ENCODE data around the gene ZYG11B. TPM values are rescaled to one million over a fixed set of nuclear protein-coding genes. Genes with fewer than 3 reads are reported as not detected.
A peak's percentile ranks its signal among the peaks of the same experiment; 100 is the strongest.
"Not testable (repeated sequence)": the region's sequence is repeated elsewhere in the genome, so short reads cannot be mapped to it uniquely, and the experiment has no call there.

The ZYG11B gene
- polyA plus RNA-seq, 1 donor = 13.1 TPM

DNA sequence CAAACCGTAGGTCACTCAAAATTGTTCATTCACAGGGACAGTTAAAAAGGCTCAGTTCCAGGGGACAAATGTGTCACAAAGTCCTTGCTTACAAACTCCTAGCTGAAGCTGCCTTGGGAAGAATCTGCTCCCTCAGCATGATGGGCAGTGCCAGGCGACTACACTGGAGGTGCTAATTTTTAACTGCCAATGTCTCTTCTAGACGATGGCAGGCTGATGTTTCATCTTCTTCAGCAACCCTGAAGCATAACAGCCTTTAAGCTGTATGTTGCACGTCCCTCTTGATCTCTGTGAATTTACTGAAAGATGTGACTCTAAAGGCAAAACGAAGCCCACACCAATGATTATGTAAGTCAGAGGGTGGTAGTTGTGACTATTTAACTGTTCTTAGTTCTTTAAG is 39.4 kb upstream of the ZYG11B start:
- H3K36me3 ChIP-seq (ENCODE audit: control insufficient read depth, insufficient read depth, low read length) = peaks cover 31% of the 10 kb centered on the region
- H3K4me1 ChIP-seq (ENCODE audit: control insufficient read depth, insufficient read depth, low read length) = no peaks in the 10 kb centered on the region
- WGBS (ENCODE audit: insufficient coverage, low lambda C conversion rate) = 100% methylated on average over 2 of the region's 5 CpGs
- H3K27me3 ChIP-seq (ENCODE audit: control insufficient read depth, insufficient read depth, low read length) = no peaks in the 10 kb centered on the region
- no peak for DNase-seq
- peaks cover 5% of the 10 kb centered on the region for H3K9me3 ChIP-seq (ENCODE audit: control insufficient read depth, low read depth, low read length)
- no peak overlapping the region for H3K27ac ChIP-seq (ENCODE audit: low read length)
- H3K4me3 ChIP-seq (ENCODE audit: low read length) = no peak overlapping the region

DNA sequence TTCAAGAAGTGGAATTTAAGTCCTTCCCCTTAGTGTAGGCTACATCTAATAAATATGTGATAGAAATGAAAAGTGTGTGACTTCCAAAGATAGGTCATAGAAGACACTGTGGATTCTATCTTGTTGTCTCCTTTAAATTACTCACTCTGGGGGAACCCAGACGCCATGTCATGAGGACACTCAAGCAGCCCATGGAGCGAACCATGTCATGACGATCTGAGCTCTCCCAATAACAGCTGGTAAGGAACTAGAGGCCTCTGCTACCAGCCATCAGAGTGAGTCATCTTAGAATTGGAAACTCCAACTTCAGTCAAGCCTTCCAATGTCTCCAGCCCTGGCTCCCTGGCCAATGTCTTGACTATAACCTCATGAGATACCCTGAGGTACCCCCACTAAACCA is 34.4 kb upstream of the ZYG11B start:
- DNase-seq = no peak
- H3K4me1 ChIP-seq (ENCODE audit: control insufficient read depth, insufficient read depth, low read length) = no peaks in the 10 kb centered on the region
- H3K9me3 ChIP-seq (ENCODE audit: control insufficient read depth, low read depth, low read length) = no peaks in the 10 kb centered on the region
- no peak overlapping the region for H3K27ac ChIP-seq (ENCODE audit: low read length)
- peaks cover 44% of the 10 kb centered on the region for H3K36me3 ChIP-seq (ENCODE audit: control insufficient read depth, insufficient read depth, low read length)
- no CpG with 5 or more reads among the region's 3 CpGs for WGBS (ENCODE audit: insufficient coverage, low lambda C conversion rate)
- H3K27me3 ChIP-seq (ENCODE audit: control insufficient read depth, insufficient read depth, low read length) = no peaks in the 10 kb centered on the region
- H3K4me3 ChIP-seq (ENCODE audit: low read length) = no peak overlapping the region

DNA sequence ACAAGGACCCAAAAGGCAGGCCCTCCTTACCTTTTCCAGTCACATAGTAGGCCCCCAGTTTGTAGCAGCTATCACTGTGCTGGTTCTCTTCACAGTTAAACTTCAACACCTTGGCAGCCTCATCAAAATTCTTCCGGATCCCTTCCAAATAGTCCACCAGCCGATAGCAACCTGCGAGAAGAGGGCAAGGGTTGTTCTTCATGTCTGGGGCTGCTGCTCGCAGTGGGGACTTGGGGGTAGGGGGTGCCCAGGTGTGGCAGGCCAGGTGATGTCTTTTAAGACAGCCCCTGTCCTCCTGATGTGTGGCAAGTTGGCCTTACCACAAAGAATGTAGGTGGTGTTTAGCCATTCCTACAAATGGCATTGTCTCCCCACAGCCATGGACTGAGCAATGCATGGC is 33.6 kb upstream of the ZYG11B start:
- Histone ChIP-seq H3K4me3 (ENCODE audit: low read length) (no peak overlapping the region), H3K27me3 (ENCODE audit: control insufficient read depth, insufficient read depth, low read length) (no peaks in the 10 kb centered on the region), H3K36me3 (ENCODE audit: control insufficient read depth, insufficient read depth, low read length) (peaks cover 35% of the 10 kb centered on the region), H3K9me3 (ENCODE audit: control insufficient read depth, low read depth, low read length) (no peaks in the 10 kb centered on the region), H3K4me1 (ENCODE audit: control insufficient read depth, insufficient read depth, low read length) (no peaks in the 10 kb centered on the region), H3K27ac (ENCODE audit: low read length) (no peak overlapping the region)
- WGBS (ENCODE audit: insufficient coverage, low lambda C conversion rate) = no CpG with 5 or more reads among the region's 4 CpGs
- DNase-seq = no peak

GRCh38 chr1:52693351-52693750 is 32.9 kb upstream of the ZYG11B start:
- not testable (repeated sequence) for H3K4me1 ChIP-seq (ENCODE audit: control insufficient read depth, insufficient read depth, low read length); H3K4me3 ChIP-seq (ENCODE audit: low read length); H3K9me3 ChIP-seq (ENCODE audit: control insufficient read depth, low read depth, low read length); DNase-seq; H3K27me3 ChIP-seq (ENCODE audit: control insufficient read depth, insufficient read depth, low read length); H3K27ac ChIP-seq (ENCODE audit: low read length)
- whole genome bisulfite sequencing (ENCODE audit: insufficient coverage, low lambda C conversion rate) = no CpG with 5 or more reads among the region's 10 CpGs
- H3K36me3 ChIP-seq (ENCODE audit: control insufficient read depth, insufficient read depth, low read length) = peaks cover 29% of the 10 kb centered on the region

DNA sequence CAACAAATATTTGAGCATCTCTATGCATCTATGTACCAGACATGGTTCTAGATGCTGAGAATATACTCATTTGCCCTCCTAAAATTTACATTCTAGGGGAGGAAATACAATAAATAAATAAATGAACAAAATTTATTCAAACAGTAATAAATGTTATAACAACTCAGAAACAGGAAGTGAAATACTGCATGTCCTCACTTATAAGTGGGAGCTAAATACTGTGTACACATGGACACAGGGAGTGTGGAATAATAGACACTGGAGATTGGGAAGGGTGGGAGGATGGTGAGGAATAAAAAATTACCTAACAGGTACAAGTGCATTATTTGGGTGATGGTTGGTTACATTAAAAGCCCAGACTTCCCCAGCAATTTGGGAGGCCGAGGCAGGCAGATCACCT is 32.4 kb upstream of the ZYG11B start:
- Histone ChIP-seq H3K4me3 (ENCODE audit: low read length) (no peak overlapping the region), H3K27ac (ENCODE audit: low read length) (no peak overlapping the region), H3K9me3 (ENCODE audit: control insufficient read depth, low read depth, low read length) (no peaks in the 10 kb centered on the region), H3K27me3 (ENCODE audit: control insufficient read depth, insufficient read depth, low read length) (no peaks in the 10 kb centered on the region), H3K4me1 (ENCODE audit: control insufficient read depth, insufficient read depth, low read length) (no peaks in the 10 kb centered on the region), H3K36me3 (ENCODE audit: control insufficient read depth, insufficient read depth, low read length) (peaks cover 26% of the 10 kb centered on the region)
- DNase-seq = no peak
- WGBS (ENCODE audit: insufficient coverage, low lambda C conversion rate) = no CpG with 5 or more reads among the region's 1 CpG

- Histone ChIP-seq H3K27ac (ENCODE audit: low read length) (no peak overlapping the region), H3K4me3 (ENCODE audit: low read length) (no peak overlapping the region)
- 100% methylated on average over 4 of the region's 7 CpGs for whole genome bisulfite sequencing (ENCODE audit: insufficient coverage, low lambda C conversion rate)
Measured at GRCh38 chr1:52695627-52696026, 30.6 kb upstream of the ZYG11B start.

GRCh38 chr1:52697795-52698674 is 28.2 kb upstream of the ZYG11B start, which contains the start of gene COA7:
Gene COA7 (minus strand): TSS chr1:52698347. CDS start chr1:52698326, 21 bp downstream.
- Histone ChIP-seq H3K36me3 (ENCODE audit: control insufficient read depth, insufficient read depth, low read length) (peaks cover 4% of the 10 kb centered on the region), H3K27me3 (ENCODE audit: control insufficient read depth, insufficient read depth, low read length) (no peaks in the 10 kb centered on the region), H3K4me3 (ENCODE audit: low read length) (peak within 1 kb of the TSS; percentile 92), H3K4me1 (ENCODE audit: control insufficient read depth, insufficient read depth, low read length) (no peaks in the 10 kb centered on the region), H3K27ac (ENCODE audit: low read length) (peak within 1 kb of the TSS; percentile 91), H3K9me3 (ENCODE audit: control insufficient read depth, low read depth, low read length) (no peaks in the 10 kb centered on the region)
- WGBS (ENCODE audit: insufficient coverage, low lambda C conversion rate) = 0% methylated on average over 1 of the region's 68 CpGs
- peak; percentile 83 to 93 for DNase-seq

More at GRCh38 chr1:52695627-52696026, 30.6 kb upstream of the ZYG11B start:
- DNase-seq = no peak
- H3K27me3 ChIP-seq (ENCODE audit: control insufficient read depth, insufficient read depth, low read length) = no peaks in the 10 kb centered on the region
- H3K9me3 ChIP-seq (ENCODE audit: control insufficient read depth, low read depth, low read length) = no peaks in the 10 kb centered on the region
- H3K36me3 ChIP-seq (ENCODE audit: control insufficient read depth, insufficient read depth, low read length) = peaks cover 23% of the 10 kb centered on the region
- no peaks in the 10 kb centered on the region for H3K4me1 ChIP-seq (ENCODE audit: control insufficient read depth, insufficient read depth, low read length)

DNA sequence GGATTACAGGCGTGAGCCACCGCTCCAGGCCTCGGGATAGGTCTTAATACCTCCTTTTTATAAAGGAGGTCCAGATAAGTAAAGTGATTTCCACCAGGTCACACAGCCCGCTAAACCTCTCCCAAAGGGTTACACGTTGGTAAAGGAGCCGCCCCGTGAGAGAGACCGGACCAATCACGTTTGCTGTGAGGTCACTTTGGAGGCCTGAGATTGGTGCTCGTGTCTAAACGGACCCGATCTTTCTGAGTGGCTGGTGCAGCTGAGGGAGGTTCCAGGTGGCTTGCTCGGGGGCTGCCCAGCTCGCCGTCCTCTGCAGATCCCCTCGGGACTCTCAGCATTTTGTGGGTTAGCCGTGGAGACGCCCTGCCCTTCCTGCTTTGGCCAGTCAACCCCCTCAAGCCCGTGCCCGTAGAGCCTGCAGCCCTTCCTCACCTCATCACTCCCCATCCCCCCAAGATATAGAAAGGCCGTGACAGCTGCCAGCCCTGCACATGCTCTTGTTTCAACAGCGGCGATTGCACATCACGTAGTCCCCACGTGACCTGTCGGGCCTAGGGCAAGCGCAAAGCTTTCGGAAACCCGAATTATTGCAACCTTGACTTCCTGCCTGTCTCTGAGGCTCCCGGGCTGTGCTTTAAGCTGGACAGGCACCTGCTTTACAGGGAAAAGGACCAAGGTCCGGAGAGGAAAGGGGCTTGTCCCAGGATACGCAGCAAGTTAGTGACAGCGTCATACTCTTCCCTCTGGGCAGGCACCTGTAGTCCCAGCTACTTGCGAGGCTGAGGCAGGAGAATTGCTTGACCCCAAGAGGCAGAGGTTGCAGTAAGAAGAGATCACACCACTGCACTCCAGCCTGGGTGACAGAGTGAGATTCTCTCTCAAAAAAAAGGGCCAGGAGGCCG is 23.1 kb upstream of the ZYG11B start:
- WGBS (ENCODE audit: insufficient coverage, low lambda C conversion rate) = no CpG with 5 or more reads among the region's 35 CpGs

DNA sequence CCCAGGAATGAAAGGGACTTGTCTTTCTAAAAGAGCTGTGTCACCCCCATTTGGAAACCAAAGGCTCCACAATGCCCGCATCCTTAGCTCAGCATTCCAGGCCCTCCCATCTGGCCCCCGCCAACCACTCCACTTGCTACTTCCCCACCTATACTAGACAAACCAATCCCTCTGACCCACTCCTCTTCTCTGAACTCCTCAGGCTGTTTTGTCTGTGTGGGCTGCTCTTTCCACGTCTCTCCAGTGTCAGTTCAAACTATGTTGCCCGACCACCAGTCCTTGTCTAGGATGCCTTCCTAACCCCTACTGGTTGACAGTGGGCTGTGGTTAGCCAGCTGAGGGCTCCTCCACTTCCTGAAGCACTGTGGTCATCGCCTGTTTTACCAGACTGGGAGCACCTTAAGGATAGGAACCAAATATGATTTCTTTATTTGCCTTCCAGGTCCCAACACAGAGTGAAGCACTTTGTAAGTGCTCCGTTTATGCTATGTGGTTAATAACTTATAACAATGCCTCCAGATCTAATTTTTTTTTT is 20.1 kb upstream of the ZYG11B start:
- H3K4me3 ChIP-seq (ENCODE audit: low read length) = no peak overlapping the region
- WGBS (ENCODE audit: insufficient coverage, low lambda C conversion rate) = 100% methylated on average over 1 of the region's 6 CpGs
- H3K4me1 ChIP-seq (ENCODE audit: control insufficient read depth, insufficient read depth, low read length) = peaks cover 4% of the 10 kb centered on the region
- H3K27ac ChIP-seq (ENCODE audit: low read length) = no peak overlapping the region
- no peaks in the 10 kb centered on the region for H3K27me3 ChIP-seq (ENCODE audit: control insufficient read depth, insufficient read depth, low read length)
- H3K36me3 ChIP-seq (ENCODE audit: control insufficient read depth, insufficient read depth, low read length) = no peaks in the 10 kb centered on the region
- DNase-seq = no peak
- H3K9me3 ChIP-seq (ENCODE audit: control insufficient read depth, low read depth, low read length) = peaks cover 2% of the 10 kb centered on the region

More for the DNA sequence above, 23.1 kb upstream of the ZYG11B start:
- peaks cover 4% of the 10 kb centered on the region for H3K4me1 ChIP-seq (ENCODE audit: control insufficient read depth, insufficient read depth, low read length)
- H3K27ac ChIP-seq (ENCODE audit: low read length) = peak overlapping the region; percentile 91
- H3K9me3 ChIP-seq (ENCODE audit: control insufficient read depth, low read depth, low read length) = peaks cover 2% of the 10 kb centered on the region
- no peaks in the 10 kb centered on the region for H3K27me3 ChIP-seq (ENCODE audit: control insufficient read depth, insufficient read depth, low read length)
- DNase-seq = peak; percentile 91 to 98
- no peaks in the 10 kb centered on the region for H3K36me3 ChIP-seq (ENCODE audit: control insufficient read depth, insufficient read depth, low read length)
- peak overlapping the region; percentile 47 for H3K4me3 ChIP-seq (ENCODE audit: low read length)

Measured in large intestine (tissue), 3 donors.